Esophagus (tissue), 2 donors: ENCODE measurements around the gene GUCD1. TPM values are rescaled to one million over a fixed set of nuclear protein-coding genes. Genes with fewer than 3 reads are reported as not detected.

ENCODE experiments used
- H3K27ac ChIP-seq, 2 donors: one replicate each; pipeline ENCODE4 v1.5.1; 2013; ENCODE audit warnings: low read depth in 2 of 2, mild to moderate bottlenecking in 2 of 2, inconsistent platforms in 1 of 2, low read length in 1 of 2, moderate library complexity in 1 of 2
- H3K27me3 ChIP-seq, 2 donors: one replicate each; pipeline ENCODE4 v1.6.1; 2013; ENCODE audit warnings: low read length in 2 of 2, control low read depth in 1 of 2, mild to moderate bottlenecking in 1 of 2; ENCODE audit not compliant: insufficient read depth in 2 of 2, control insufficient read depth in 1 of 2
- H3K36me3 ChIP-seq, 2 donors: one replicate each; pipeline ENCODE4 v1.6.1; 2013; ENCODE audit warnings: low read length in 1 of 2; ENCODE audit not compliant: control insufficient read depth in 2 of 2, insufficient read depth in 2 of 2
- H3K4me1 ChIP-seq, 2 donors: one replicate each; pipeline ENCODE4 v1.6.1; 2013; ENCODE audit warnings: low read length in 1 of 2; ENCODE audit not compliant: control insufficient read depth in 2 of 2, insufficient read depth in 2 of 2
- H3K4me3 ChIP-seq, 2 donors: one replicate each; pipeline ENCODE4 v1.5.1; 2013; ENCODE audit warnings: low read length in 2 of 2, mild to moderate bottlenecking in 2 of 2, low read depth in 1 of 2, moderate library complexity in 1 of 2
- H3K9me3 ChIP-seq, 2 donors: one replicate each; pipeline ENCODE4 v1.6.1; 2013; ENCODE audit warnings: mild to moderate bottlenecking in 2 of 2, low read depth in 1 of 2, low read length in 1 of 2, moderate library complexity in 1 of 2; ENCODE audit not compliant: control insufficient read depth in 2 of 2, insufficient read depth in 1 of 2
- WGBS, 2 donors: extraction: QIAGEN DNeasy Blood & Tissue Kit; methylation state at CpG; one replicate each; pipeline ENCODE4 v1.1.7; 2013; 5-methylcytosine and 5-hydroxymethylcytosine counted together
- polyA plus RNA-seq, 2 donors: library from polyadenylated mRNA; stranded (reverse); fragments of 200-250 nt; gene quantifications; one replicate each; pipeline ENCODE4 v1.2.3, GENCODE V29; 2013
- donor health status: healthy with polysubstance abuse.
- donor health status: Bipolar disorder and iron deficiency.

Gene GUCD1
- polyA plus RNA-seq, 2 donors: 50.4 to 62.9 TPM

GRCh38 chr22:24590596-24591173, 35.7 kb upstream of the GUCD1 start:
- no peaks in the 10 kb centered on the region for H3K27me3 ChIP-seq
- WGBS, 2 donors: 96 to 97% methylated on average over 12 of the region's 12 CpGs
- H3K4me1 ChIP-seq: peaks cover 0 to 17% of the 10 kb centered on the region in 2 donors
- peaks cover 0 to 14% of the 10 kb centered on the region in 2 donors for H3K36me3 ChIP-seq
- H3K4me3 ChIP-seq: no peak overlapping the region
- peaks cover 0 to 2% of the 10 kb centered on the region in 2 donors for H3K9me3 ChIP-seq
- H3K27ac ChIP-seq: no peak overlapping the region

GRCh38 chr22:24589518-24590030, 34.6 kb upstream of the GUCD1 start:
- H3K27me3 ChIP-seq: no peaks in the 10 kb centered on the region
- H3K4me3 ChIP-seq: no peak overlapping the region
- no peak overlapping the region for H3K27ac ChIP-seq
- H3K36me3 ChIP-seq: peaks cover 0 to 14% of the 10 kb centered on the region in 2 donors
- peaks cover 0 to 17% of the 10 kb centered on the region in 2 donors for H3K4me1 ChIP-seq
- peaks cover 0 to 2% of the 10 kb centered on the region in 2 donors for H3K9me3 ChIP-seq
- whole genome bisulfite sequencing, 2 donors: 89 to 91% methylated on average over 7 of the region's 7 CpGs

DNA sequence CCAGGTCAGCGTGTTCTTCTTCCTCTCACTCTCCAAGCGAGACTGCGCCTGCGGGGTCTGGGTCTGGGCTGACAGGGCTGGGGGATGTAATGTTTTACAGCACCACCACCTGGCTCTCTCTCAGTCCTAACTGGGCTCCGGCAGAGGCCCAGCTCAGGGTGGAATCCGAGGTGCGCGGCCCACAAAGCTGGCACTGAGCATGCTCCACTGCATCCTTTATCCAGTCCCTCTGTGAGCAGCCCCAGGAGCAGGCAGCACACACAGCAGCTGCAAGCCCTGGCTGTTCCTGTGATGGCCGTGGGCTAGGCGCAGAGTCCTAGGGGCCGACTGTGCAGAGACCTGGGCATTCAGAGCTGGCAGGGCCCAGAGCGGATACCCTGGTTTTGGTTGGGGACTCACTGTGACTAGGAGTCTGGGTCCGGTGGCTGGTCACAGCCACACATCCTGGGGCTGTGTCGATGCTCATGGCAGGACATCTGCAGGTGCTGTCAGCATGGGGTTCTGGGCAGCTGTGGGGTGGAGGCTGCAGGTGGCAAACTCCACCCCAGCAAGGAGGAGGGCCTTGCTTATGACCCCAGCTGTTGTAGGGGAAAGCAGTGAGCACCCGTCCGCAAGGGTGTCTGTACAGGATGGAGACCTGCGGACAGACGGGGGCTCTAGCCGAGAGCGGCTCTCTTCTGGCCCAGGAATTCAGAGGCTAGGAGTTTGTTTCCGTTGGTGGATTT, 34.0 kb upstream of the GUCD1 start:
- Histone ChIP-seq H3K27me3 (no peaks in the 10 kb centered on the region), H3K4me3 (no peak overlapping the region), H3K36me3 (peaks cover 0 to 14% of the 10 kb centered on the region in 2 donors), H3K4me1 (peaks cover 0 to 12% of the 10 kb centered on the region in 2 donors), H3K27ac (no peak overlapping the region), H3K9me3 (peaks cover 0 to 2% of the 10 kb centered on the region in 2 donors)
- 91 to 92% methylated on average over 21 of the region's 21 CpGs for WGBS, 2 donors

- Histone ChIP-seq H3K4me1 (peaks cover 3 to 14% of the 10 kb centered on the region in 2 donors), H3K9me3 (peaks cover 0 to 2% of the 10 kb centered on the region in 2 donors), H3K27ac (no peak overlapping the region), H3K27me3 (no peaks in the 10 kb centered on the region), H3K36me3 (peaks cover 0 to 14% of the 10 kb centered on the region in 2 donors), H3K4me3 (no peak overlapping the region)
- WGBS, 2 donors: 63 to 66% methylated on average over 13 of the region's 13 CpGs
These were observed 33.4 kb upstream of the GUCD1 start for GRCh38 chr22:24588381-24588756.

GRCh38 chr22:24587948-24588347, 33.0 kb upstream of the GUCD1 start:
- Histone ChIP-seq H3K4me3 (no peak overlapping the region), H3K4me1 (peaks cover 5 to 14% of the 10 kb centered on the region in 2 donors), H3K9me3 (peaks cover 0 to 2% of the 10 kb centered on the region in 2 donors), H3K27ac (no peak overlapping the region), H3K27me3 (no peaks in the 10 kb centered on the region), H3K36me3 (peaks cover 0 to 14% of the 10 kb centered on the region in 2 donors)
- 83 to 84% methylated on average over 8 of the region's 8 CpGs for WGBS, 2 donors

- 80 to 89% methylated on average over 5 of the region's 5 CpGs for WGBS, 2 donors
These were observed 32.3 kb upstream of the GUCD1 start for GRCh38 chr22:24587251-24587650.

DNA sequence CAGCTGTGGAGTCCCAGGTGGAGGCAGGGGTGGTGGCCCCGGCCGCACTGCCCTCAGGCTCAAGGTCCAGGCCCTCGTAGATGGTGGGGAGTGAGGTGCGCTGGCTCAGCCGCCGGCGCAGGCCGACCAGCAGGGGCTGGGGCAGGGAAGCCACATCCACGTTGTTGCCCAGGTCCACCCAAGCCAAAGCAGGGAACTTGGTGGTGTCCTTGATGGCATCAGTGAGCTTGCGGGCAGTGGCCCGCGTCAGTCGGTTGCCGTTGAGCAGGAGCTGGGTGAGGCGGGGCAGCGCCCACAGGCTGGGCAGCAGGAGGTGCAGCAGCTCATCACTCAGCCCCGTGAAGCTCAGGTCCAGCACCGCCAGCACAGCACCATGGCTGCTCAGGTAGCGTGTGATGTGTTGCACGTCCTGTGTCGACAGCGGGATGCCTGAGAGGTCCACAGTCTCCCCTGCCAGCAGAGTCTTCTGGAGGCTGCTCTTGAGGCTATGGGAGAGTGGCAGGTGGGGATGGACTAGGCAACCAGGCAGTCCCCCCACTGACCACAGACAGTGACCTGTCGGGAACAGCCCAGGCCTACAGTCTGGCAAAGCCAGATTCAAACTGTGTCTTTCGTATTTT, 31.1 kb upstream of the GUCD1 start:
- Histone ChIP-seq H3K9me3 (no peaks in the 10 kb centered on the region), H3K27me3 (no peaks in the 10 kb centered on the region), H3K27ac (no peak overlapping the region), H3K36me3 (peaks cover 0 to 14% of the 10 kb centered on the region in 2 donors), H3K4me3 (no peak overlapping the region), H3K4me1 (peaks cover 5 to 13% of the 10 kb centered on the region in 2 donors)
- WGBS, 2 donors: 89 to 91% methylated on average over 24 of the region's 24 CpGs

More at GRCh38 chr22:24587251-24587650, 32.3 kb upstream of the GUCD1 start:
- H3K9me3 ChIP-seq: no peaks in the 10 kb centered on the region
- peaks cover 5 to 18% of the 10 kb centered on the region in 2 donors for H3K4me1 ChIP-seq
- H3K36me3 ChIP-seq: peaks cover 0 to 14% of the 10 kb centered on the region in 2 donors
- no peak overlapping the region for H3K4me3 ChIP-seq
- no peak overlapping the region for H3K27ac ChIP-seq
- H3K27me3 ChIP-seq: no peaks in the 10 kb centered on the region

DNA sequence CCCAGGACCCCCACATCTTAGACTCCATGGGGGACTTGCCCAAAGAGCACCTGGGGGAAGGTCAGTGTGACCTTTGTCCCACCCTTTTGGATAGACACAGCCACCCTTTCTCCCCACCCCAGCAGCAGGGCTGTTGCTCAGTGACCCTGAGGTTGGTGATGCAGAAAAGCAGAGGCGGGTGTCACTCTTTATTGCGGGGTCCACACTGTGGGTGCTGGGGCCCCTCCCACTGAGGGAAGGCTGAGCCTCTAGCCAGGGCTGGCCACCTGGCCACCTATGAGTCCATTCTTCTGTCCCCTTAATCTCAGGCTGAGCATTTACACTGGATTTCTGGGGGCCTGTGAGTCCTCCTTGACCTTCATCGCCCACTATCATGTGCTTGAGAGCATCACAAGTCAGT, 30.5 kb upstream of the GUCD1 start:
- Histone ChIP-seq H3K27ac (no peak overlapping the region), H3K27me3 (no peaks in the 10 kb centered on the region), H3K4me1 (peaks cover 5 to 13% of the 10 kb centered on the region in 2 donors), H3K4me3 (no peak overlapping the region), H3K9me3 (no peaks in the 10 kb centered on the region), H3K36me3 (peaks cover 0 to 14% of the 10 kb centered on the region in 2 donors)
- WGBS, 2 donors: 97 to 100% methylated on average over 1 to 3 of the region's 3 CpGs

DNA sequence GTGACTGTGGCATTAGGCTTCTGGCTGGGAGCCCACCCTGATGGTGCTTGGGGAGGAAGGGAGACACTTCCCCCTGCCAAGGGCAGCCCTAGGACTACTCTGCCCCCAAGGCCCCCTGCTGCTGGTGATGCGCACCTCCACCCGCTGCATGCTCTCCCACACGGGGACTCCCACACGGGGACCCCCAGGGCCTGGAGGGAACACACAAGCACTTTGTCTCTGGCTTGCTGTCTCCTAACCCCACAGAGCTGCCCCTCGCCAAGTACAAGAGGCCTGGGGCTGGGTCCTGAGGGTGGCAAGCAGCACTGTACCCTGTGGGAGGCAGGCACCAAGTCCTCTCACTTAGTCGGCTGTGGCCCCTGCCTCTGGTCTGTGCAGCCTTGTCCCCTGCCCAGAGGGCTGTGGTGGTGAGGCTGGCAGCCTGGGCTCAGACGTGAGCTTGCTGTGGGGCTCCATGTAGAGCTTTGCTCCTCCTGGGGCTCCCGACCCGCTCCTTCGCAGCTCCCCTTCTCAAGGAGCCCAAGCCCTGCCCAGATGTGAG, 30.0 kb upstream of the GUCD1 start:
- Histone ChIP-seq H3K4me1 (peaks cover 5 to 13% of the 10 kb centered on the region in 2 donors), H3K9me3 (no peaks in the 10 kb centered on the region), H3K27ac (no peak overlapping the region), H3K27me3 (no peaks in the 10 kb centered on the region), H3K36me3 (peaks cover 0 to 14% of the 10 kb centered on the region in 2 donors), H3K4me3 (no peak overlapping the region)
- 83 to 85% methylated on average over 9 to 10 of the region's 10 CpGs for WGBS, 2 donors
